Tibial nerve (tissue), 4 donors: Measurements from ENCODE around the gene SECISBP2.

Experiments used
- EP300 ChIP-seq, 2 donors: sonication (generic); formaldehyde crosslinking; IDR thresholded peaks; one replicate each; pipeline ENCODE4 v1.6.1; 2017; ENCODE audit warnings: antibody characterized with exemption in 2 of 2, mild to moderate bottlenecking in 1 of 2
- POLR2A ChIP-seq, 2 donors: fragments of 450-650 bp; IDR thresholded peaks; one replicate each; pipeline ENCODE4 v1.6.1; 2017; ENCODE audit warnings: antibody characterized with exemption in 2 of 2, mild to moderate bottlenecking in 2 of 2, moderate library complexity in 2 of 2
- TF ChIP-seq, protein P1 (sequence below), 5 experiments: fragments of 200-600 bp in 3 of 5; fragments of 450-650 bp in 2 of 5; sonication (generic) in 3 of 5; IDR thresholded peaks; one replicate each; pipeline ENCODE4 v1.5.1; 2016 to 2019; ENCODE audit warnings: antibody characterized with exemption in 5 of 5, mild to moderate bottlenecking in 3 of 5, moderate library complexity in 2 of 5

DNA sequence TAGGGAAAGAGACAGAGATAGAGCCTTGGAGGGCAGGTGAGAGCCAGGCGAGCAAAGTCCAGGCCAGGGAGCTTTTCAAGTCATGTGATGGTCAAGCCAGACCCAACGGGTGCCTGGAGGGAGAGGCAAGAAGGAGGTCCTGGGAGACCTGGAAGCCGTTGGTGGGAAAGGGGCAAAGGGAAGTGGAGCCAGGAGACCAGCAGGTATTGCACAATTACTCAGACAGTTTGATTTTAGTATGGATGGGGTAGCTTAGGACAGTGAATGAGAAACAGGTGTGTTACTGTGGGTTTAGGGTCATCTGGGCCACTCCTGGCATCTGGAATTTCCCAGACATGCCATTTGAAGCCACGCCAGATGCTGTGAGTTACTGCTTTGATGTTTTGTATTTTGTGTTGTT is 5.1 kb downstream of the SECISBP2 start:
- TF ChIP-seq, protein P1, sequence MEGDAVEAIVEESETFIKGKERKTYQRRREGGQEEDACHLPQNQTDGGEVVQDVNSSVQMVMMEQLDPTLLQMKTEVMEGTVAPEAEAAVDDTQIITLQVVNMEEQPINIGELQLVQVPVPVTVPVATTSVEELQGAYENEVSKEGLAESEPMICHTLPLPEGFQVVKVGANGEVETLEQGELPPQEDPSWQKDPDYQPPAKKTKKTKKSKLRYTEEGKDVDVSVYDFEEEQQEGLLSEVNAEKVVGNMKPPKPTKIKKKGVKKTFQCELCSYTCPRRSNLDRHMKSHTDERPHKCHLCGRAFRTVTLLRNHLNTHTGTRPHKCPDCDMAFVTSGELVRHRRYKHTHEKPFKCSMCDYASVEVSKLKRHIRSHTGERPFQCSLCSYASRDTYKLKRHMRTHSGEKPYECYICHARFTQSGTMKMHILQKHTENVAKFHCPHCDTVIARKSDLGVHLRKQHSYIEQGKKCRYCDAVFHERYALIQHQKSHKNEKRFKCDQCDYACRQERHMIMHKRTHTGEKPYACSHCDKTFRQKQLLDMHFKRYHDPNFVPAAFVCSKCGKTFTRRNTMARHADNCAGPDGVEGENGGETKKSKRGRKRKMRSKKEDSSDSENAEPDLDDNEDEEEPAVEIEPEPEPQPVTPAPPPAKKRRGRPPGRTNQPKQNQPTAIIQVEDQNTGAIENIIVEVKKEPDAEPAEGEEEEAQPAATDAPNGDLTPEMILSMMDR (IDR thresholded peaks at IDR 0.05), result no peak
- TF ChIP-seq POLR2A (IDR thresholded peaks at IDR 0.05) (no peak), EP300 (IDR thresholded peaks at IDR 0.05) (no peak)
